HG03103 (cell line): ENCODE measurements around the gene NEURL1B.

ENCODE experiments used
- ATAC-seq: cut with Tn5 transposase; IDR thresholded peaks from one replicate; pipeline ENCODE4 v1.9.1; 2021; ENCODE audit warnings: low read depth; ENCODE audit not compliant: unreplicated experiment

The NEURL1B gene

GRCh38 chr5:172713113-172713808 is 72.2 kb downstream of the NEURL1B start:
- no peak for ATAC-seq

GRCh38 chr5:172713809-172714490 is 72.9 kb downstream of the NEURL1B start:
- no peak for ATAC-seq

- peak; percentile 59 for ATAC-seq
These were observed 73.7 kb downstream of the NEURL1B start for GRCh38 chr5:172714491-172715420.

- ATAC-seq = no peak
These were observed 74.3 kb downstream of the NEURL1B start for GRCh38 chr5:172715421-172715780.

- no peak for ATAC-seq
These were observed 75.0 kb downstream of the NEURL1B start for GRCh38 chr5:172715931-172716682.

- ATAC-seq = no peak
These were observed 75.8 kb downstream of the NEURL1B start for GRCh38 chr5:172716796-172717313.

GRCh38 chr5:172717481-172718195 is 76.6 kb downstream of the NEURL1B start:
- ATAC-seq = no peak

- no peak for ATAC-seq
These were observed 77.6 kb downstream of the NEURL1B start for GRCh38 chr5:172718527-172719114.

GRCh38 chr5:172719211-172719610 is 78.1 kb downstream of the NEURL1B start:
- ATAC-seq = no peak

- no peak for ATAC-seq
These were observed 79.6 kb downstream of the NEURL1B start for GRCh38 chr5:172720655-172721054.

GRCh38 chr5:172721455-172722326 is 80.6 kb downstream of the NEURL1B start:
- no peak for ATAC-seq

- no peak for ATAC-seq
These were observed 81.3 kb downstream of the NEURL1B start for GRCh38 chr5:172722327-172722815.

GRCh38 chr5:172723508-172723907 is 82.4 kb downstream of the NEURL1B start:
- ATAC-seq = no peak

- ATAC-seq = no peak
These were observed 83.5 kb downstream of the NEURL1B start for GRCh38 chr5:172724242-172725183.

- ATAC-seq = no peak
These were observed 84.2 kb downstream of the NEURL1B start for GRCh38 chr5:172725273-172725672.

GRCh38 chr5:172725785-172726184 is 84.7 kb downstream of the NEURL1B start:
- no peak for ATAC-seq

- ATAC-seq = no peak
These were observed 85.9 kb downstream of the NEURL1B start for GRCh38 chr5:172726966-172727365.
